SK-N-MC (cell line): ENCODE measurements around the gene HSPA1B.
"Not testable (repeated sequence)": the region's sequence is repeated elsewhere in the genome, so short reads cannot be mapped to it uniquely, and the experiment has no call there.

ENCODE experiments used
- DNase-seq: peaks from one replicate; pipeline ENCODE4 v3.0.0-alpha.2; 2011; ENCODE audit warnings: low read depth, low spot score
- H3K27ac ChIP-seq: fragments of 200-600 bp; sonication (generic); 2 replicates; pipeline ENCODE4 v1.5.1; 2016; ENCODE audit warnings: mixed run types
- H3K36me3 ChIP-seq: fragments of 200-600 bp; sonication (generic); 2 replicates; pipeline ENCODE4 v1.6.1; 2017; ENCODE audit warnings: antibody characterized with exemption, low read length, mixed read lengths; ENCODE audit not compliant: insufficient read depth
- H3K4me3 ChIP-seq: fragments of 200-600 bp; sonication (generic); 2 replicates; pipeline ENCODE4 v1.5.1; 2016
- H3K9ac ChIP-seq: fragments of 200-600 bp; sonication (generic); 2 replicates; pipeline ENCODE4 v1.8.0; 2017; ENCODE audit warnings: mixed run types, mixed read lengths; ENCODE audit not compliant: insufficient read length
- H3K9me3 ChIP-seq: fragments of 200-600 bp; sonication (generic); 2 replicates; pipeline ENCODE4 v1.6.1; 2017; ENCODE audit warnings: low read depth, mild to moderate bottlenecking, antibody characterized with exemption, low read length, moderate library complexity, mixed read lengths
- EZH2 ChIP-seq: fragments of 200-600 bp; sonication (generic); IDR thresholded peaks from one replicate; pipeline ENCODE4 v1.6.1; 2017; ENCODE audit warnings: antibody characterized with exemption
- FOXP2 ChIP-seq: optimal IDR thresholded peaks from 2 replicates; pipeline ENCODE3; 2011; ENCODE audit warnings: mild to moderate bottlenecking, moderate library complexity; ENCODE audit not compliant: insufficient read depth; ENCODE audit errors: extremely low read length, control extremely low read depth
- POLR2AphosphoS5 ChIP-seq: IDR thresholded peaks from 2 replicates; pipeline ENCODE4 v1.6.1; 2012; ENCODE audit warnings: mild to moderate bottlenecking, low read depth, low read length, borderline replicate concordance

HSPA1B gene

DNA sequence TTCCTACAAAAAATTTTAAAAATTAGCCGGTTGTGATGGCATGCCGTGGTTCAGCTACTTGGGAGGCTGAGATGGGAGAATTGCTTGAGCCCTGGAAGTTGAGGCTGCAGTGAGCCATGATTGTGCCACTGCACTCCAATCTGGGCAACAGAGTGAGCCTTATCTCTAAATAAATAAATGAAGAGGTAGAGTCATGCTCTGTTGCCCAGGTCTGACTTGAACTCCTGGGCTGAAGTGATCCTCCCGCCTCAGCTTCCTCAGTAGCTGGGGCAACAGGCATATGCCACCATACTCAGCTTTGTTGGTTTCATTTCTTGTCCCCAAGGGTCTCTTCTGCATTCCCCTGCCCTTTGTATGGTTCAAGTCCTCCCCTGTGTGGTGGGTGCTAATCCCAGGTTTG lies 17.0 kb downstream of the HSPA1B start:
- TF ChIP-seq EZH2 (no peak), FOXP2 (no peak), POLR2AphosphoS5 (no peak)
- H3K9ac ChIP-seq, result no peak overlapping the region
- no peak overlapping the region for H3K27ac ChIP-seq

DNA sequence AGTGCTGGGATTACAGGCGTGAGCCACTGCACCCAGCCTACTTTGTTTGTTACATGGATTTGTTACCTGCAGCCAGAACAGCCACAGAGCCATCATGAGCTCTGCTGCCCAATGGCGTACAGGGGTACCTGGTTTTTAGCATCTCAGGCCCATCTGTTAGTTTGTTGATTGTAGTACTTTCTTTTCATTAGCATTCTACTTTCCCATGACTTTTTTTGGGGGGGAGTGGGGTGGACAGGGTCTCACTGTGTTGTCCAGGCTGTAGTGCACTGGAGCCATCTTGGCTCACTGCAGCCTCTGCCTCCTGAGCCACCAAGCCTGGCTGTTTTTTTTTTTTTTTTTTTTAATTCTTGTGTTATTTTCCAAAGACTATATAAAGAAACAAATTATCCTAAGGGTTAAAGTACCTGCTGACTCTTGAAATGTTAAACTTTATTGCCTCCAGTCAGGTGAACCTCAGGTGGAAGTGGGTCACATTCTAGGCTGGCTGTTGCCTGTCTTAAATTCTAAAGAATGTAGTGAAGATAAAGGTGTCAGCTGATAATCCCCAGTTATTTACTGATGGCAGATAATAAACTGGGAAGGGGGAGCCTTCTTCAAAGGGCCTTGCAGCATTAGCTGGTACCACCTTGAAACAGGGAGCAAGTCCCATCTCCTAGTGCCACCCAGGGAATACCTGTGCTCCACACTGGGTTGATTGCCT lies 19.9 kb downstream of the HSPA1B start:
- no peak for TF ChIP-seq POLR2AphosphoS5
- no peak for TF ChIP-seq EZH2
- TF ChIP-seq FOXP2, result no peak
- no peak for DNase-seq
- no peak overlapping the region for H3K27ac ChIP-seq
- H3K4me3 ChIP-seq, result no peak overlapping the region
- H3K36me3 ChIP-seq, result no peaks in the 10 kb centered on the region; the same call in 1 of the 2 replicates
- H3K9me3 ChIP-seq, result no peaks in the 10 kb centered on the region
- no peak overlapping the region for H3K9ac ChIP-seq

More for the DNA sequence above, 17.0 kb downstream of the HSPA1B start:
- H3K9me3 ChIP-seq, result no peaks in the 10 kb centered on the region
- H3K36me3 ChIP-seq, result peaks cover 20% of the 10 kb centered on the region
- DNase-seq, result no peak
- no peak overlapping the region for H3K4me3 ChIP-seq

DNA sequence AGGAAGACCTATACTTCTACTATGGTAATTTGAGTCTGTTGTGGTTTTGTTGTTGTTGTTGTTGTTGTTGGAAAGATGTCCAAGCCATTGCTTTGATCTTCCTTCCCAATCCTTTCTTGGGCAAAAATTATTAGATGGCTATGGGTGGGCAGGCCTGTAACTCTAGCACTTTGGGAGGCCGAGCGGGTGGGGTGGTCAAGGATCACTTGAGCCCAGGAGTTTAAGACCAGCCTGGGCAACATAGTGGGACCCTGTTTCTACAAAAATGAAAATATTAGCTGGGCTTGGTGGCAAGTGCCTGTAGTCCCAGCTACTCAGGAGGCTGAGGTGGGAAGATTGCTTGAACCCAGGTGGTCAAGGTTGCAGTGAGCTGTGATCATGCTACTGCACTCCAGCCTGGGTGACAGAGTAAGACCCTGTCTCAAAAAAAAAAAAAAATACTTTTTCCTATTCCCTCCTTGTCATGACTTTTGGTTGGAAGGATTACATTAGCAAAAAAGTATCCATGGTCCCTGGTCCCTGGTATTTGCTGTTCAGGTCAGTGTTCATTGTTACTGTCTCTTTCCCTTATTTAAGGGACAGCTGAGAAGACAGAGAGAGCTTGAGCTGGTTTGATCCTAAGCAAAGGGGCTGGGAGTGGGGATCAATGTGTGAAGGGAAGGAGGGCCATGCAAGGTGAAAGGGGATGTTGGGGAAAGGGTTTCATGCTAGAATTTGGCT lies 23.4 kb downstream of the HSPA1B start:
- Histone ChIP-seq H3K9ac (no peak overlapping the region), H3K9me3 (no peaks in the 10 kb centered on the region), H3K27ac (no peak overlapping the region)

DNA sequence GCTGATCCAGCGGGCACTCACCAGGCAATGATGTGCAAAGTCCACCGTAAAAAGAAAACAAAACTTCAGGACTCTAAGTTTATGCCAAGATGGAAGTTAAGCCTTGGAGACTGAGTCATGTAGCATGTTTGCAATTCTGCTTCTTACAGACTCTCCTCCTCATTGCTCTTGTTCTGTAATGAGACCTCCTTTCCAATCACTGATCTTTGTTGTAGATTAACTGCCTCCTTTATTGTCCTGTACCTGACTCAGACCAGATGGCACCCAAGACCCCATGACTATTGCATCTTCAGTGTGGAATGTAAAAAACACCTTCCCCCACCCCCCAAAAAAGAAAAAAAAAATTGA lies 23.9 kb downstream of the HSPA1B start:
- H3K4me3 ChIP-seq, result no peak overlapping the region
- no peaks in the 10 kb centered on the region for H3K36me3 ChIP-seq
- no peak overlapping the region for H3K27ac ChIP-seq
- no peaks in the 10 kb centered on the region for H3K9me3 ChIP-seq
- TF ChIP-seq POLR2AphosphoS5 (no peak), FOXP2 (no peak), EZH2 (no peak)
- no peak for DNase-seq
- H3K9ac ChIP-seq, result no peak overlapping the region

More for the DNA sequence above, 23.4 kb downstream of the HSPA1B start:
- TF ChIP-seq POLR2AphosphoS5 (no peak), EZH2 (no peak), FOXP2 (no peak)
- Histone ChIP-seq H3K36me3 (no peaks in the 10 kb centered on the region), H3K4me3 (no peak overlapping the region)
- no peak for DNase-seq

DNA sequence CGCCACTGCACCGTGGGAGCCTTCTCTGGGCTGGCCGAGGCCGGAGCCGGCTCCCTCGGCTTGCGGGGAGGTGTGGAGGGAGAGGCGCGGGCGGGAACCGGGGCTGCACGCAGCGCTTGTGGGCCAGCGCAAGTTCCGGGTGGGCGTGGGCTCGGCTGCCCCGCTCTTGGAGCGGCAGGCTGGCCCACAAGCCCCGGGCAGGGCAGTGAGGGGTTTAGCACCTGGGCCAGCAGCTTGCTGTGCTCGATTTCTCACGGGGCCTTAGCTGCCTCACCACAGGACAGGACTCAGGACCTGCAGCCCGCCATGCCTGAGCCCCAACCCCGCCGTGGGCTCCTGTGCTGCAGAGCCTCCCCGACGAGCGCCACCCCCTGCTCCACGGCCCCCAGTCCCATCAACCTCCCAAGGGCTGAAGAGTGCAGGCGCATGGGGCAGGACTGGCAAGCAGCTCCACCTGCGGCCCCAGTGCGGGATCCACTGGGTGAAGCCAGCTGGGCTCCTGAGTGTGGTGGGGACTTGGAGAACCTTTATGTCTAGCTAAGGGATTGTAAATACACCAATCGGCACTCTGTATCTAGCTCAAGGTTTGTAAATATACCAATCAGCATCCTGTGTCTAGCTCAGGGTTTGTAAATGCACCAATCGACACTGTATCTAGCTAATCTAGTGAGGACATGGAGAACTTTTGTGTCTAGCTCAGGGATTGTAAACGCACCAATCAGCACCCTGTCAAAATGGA lies 24.6 kb downstream of the HSPA1B start:
- not testable (repeated sequence) for H3K4me3 ChIP-seq, H3K9me3 ChIP-seq, H3K9ac ChIP-seq, H3K27ac ChIP-seq, H3K36me3 ChIP-seq, DNase-seq

DNA sequence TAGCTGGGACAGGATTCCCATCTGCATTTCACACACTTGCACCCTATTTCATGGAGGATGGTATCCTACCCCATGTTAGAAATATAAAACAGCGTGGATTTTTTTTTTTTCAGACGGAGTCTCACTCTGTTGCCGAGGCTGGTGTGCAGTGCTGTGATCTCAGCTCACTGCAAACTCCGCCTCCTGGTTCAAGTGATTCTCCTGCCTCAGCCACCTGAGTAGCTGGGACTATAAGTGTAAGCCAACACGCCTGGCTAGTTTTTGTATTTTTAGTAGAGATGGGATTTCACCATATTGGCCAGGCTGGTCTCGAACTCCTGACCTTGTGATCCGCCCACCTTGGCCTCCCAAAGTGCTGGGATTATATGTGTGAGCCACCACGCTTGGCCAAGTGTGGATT lies 30.2 kb downstream of the HSPA1B start:
- H3K27ac ChIP-seq, DNase-seq, H3K36me3 ChIP-seq, H3K4me3 ChIP-seq, H3K9me3 ChIP-seq, H3K9ac ChIP-seq: not testable (repeated sequence)

DNA sequence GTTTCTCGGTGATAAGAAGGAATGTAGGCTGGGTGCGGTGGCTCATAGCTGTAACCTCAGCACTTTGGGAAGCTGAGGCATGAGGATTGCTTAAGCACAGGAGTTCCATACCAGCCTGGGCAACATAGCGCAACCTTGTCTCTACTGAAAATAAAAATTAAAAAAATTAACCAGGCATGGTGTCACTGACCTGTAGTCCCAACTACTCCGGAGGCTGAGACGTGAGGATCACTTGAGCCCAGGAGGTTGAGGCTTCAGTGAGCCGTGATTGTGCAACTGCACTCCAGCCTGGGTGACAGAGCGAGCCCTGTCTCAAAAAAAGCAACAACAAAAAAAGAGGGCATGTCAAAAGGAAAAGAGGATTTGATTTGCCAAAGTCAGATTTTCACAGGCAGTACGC lies 31.2 kb downstream of the HSPA1B start:
- Histone ChIP-seq H3K36me3 (peaks cover 9% of the 10 kb centered on the region; the same call in 1 of the 2 replicates), H3K9ac (no peak overlapping the region), H3K4me3 (no peak overlapping the region), H3K9me3 (no peaks in the 10 kb centered on the region), H3K27ac (no peak overlapping the region)
- TF ChIP-seq POLR2AphosphoS5 (no peak), EZH2 (no peak)
- DNase-seq, result no peak

DNA sequence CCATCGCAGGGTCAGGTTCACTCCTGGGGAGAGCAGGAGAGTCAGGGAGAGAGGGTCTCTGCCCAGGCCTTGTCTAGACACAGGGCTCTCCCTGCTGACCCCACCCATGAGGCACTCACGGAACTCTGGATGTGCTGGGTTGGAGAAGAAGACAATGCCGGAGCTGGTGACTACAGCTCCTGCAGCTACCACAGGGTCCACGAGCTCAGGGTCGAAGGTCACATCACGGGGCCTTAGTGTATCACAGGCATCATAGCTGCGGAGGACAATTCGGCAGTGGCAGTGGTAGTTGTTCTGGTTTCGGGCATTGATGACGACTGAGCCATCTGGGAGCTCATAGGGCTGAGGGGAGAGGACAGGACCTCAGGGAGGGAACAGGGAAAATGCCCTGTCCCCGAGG lies 32.4 kb downstream of the HSPA1B start:
- Histone ChIP-seq H3K27ac (no peak overlapping the region), H3K36me3 (peaks cover 9% of the 10 kb centered on the region; the same call in 1 of the 2 replicates), H3K4me3 (no peak overlapping the region), H3K9me3 (no peaks in the 10 kb centered on the region), H3K9ac (no peak overlapping the region)
- no peak for DNase-seq
- TF ChIP-seq POLR2AphosphoS5 (no peak), FOXP2 (no peak)

DNA sequence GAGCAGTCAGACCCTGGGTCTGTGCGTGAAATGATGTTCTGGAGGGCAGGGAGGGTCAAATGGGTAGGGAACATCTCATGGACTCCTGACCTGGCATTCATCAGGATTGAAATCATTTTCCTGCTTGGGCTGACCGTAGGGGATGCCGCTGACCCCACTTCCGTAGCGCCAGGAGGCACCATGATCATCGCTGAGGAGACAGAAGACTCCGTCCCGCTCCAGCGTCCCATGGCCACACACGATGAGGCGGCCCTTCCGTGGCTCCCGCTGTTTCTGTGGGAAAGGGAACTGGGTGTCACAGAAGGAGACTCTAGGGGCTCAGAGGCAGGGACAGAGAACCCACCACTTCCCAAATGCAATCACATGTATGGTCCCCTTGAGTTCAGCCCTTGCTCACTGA lies 32.8 kb downstream of the HSPA1B start:
- TF ChIP-seq FOXP2 (no peak), POLR2AphosphoS5 (no peak), EZH2 (no peak)
- no peak overlapping the region for H3K9ac ChIP-seq
- no peaks in the 10 kb centered on the region for H3K9me3 ChIP-seq
- no peak for DNase-seq
- peaks cover 9% of the 10 kb centered on the region; the same call in 1 of the 2 replicates for H3K36me3 ChIP-seq
- no peak overlapping the region for H3K4me3 ChIP-seq
- no peak overlapping the region for H3K27ac ChIP-seq
